GM18517 (cell line): Measurements from ENCODE around the gene RAB1B.
A peak's percentile ranks its signal among the peaks of the same experiment; 100 is the strongest.
"Not testable (repeated sequence)": the region's sequence is repeated elsewhere in the genome, so short reads cannot be mapped to it uniquely, and the experiment has no call there.

Experiments
- ATAC-seq: cut with Tn5 transposase; IDR thresholded peaks from one replicate; pipeline ENCODE4 v1.9.1; 2021; ENCODE audit warnings: mild to moderate bottlenecking, moderate library complexity; ENCODE audit not compliant: unreplicated experiment

Gene RAB1B

GRCh38 chr11:66266378-66267038, 1.9 kb upstream of the RAB1B start:
- ATAC-seq, result no peak

- no peak for ATAC-seq
Measured at GRCh38 chr11:66267039-66267378, 1.4 kb upstream of the RAB1B start.

- ATAC-seq, result peak; percentile 34
Measured at GRCh38 chr11:66267379-66268243, 828 bp upstream of the RAB1B start.

GRCh38 chr11:66268952-66269905, 790 bp downstream of the RAB1B start:
- ATAC-seq, result no peak

- ATAC-seq, result no peak
Measured at GRCh38 chr11:66271816-66272215, 3.4 kb downstream of the RAB1B start.

GRCh38 chr11:66272596-66272995, 4.2 kb downstream of the RAB1B start:
- ATAC-seq, result no peak

GRCh38 chr11:66274219-66274618, 5.8 kb downstream of the RAB1B start:
- no peak for ATAC-seq

- no peak for ATAC-seq
Measured at GRCh38 chr11:66275396-66275795, 7.0 kb downstream of the RAB1B start.

GRCh38 chr11:66275984-66276612, 7.7 kb downstream of the RAB1B start:
- ATAC-seq, result no peak

GRCh38 chr11:66276619-66277018, 8.2 kb downstream of the RAB1B start:
- not testable (repeated sequence) for ATAC-seq

GRCh38 chr11:66277064-66277463, 8.6 kb downstream of the RAB1B start:
- ATAC-seq, result not testable (repeated sequence)

- ATAC-seq, result no peak
Measured at GRCh38 chr11:66277471-66278362, 9.3 kb downstream of the RAB1B start, which contains the start of gene CNIH2. Gene CNIH2, plus strand, starts transcription at chr11:66278175. Its CDS starts 282 bp downstream, at chr11:66278457.

GRCh38 chr11:66278363-66279091, 10.1 kb downstream of the RAB1B start:
- ATAC-seq, result no peak

GRCh38 chr11:66279092-66279734, 10.8 kb downstream of the RAB1B start:
- ATAC-seq, result no peak

GRCh38 chr11:66280428-66280827, 12.0 kb downstream of the RAB1B start:
- ATAC-seq, result no peak

GRCh38 chr11:66281001-66281400, 12.6 kb downstream of the RAB1B start:
- no peak for ATAC-seq

- ATAC-seq, result no peak
Measured at GRCh38 chr11:66281776-66282467, 13.5 kb downstream of the RAB1B start.
